Measurements from ENCODE around the gene DTX4. TPM values are rescaled to one million over a fixed set of nuclear protein-coding genes. Genes with fewer than 3 reads are reported as not detected.
A peak's percentile ranks its signal among the peaks of the same experiment; 100 is the strongest.

The DTX4 gene
- polyA plus RNA-seq, 6 donors from 2014 or later = 7.1 to 21.0 (median 12.9) TPM

GRCh38 chr11:59151761-59152160, 20.2 kb upstream of the DTX4 start:
- Mint-ChIP-seq H3K4me1 (peaks cover 41 to 42% (median 41%) of the 10 kb centered on the region in 3 donors), H3K27me3 (no peaks in the 10 kb centered on the region), H3K27ac (peak overlapping the region; percentile 49 to 95 (median 81)), H3K36me3 (no peaks in the 10 kb centered on the region), H3K9me3 (no peaks in the 10 kb centered on the region), H3K4me3 (peak overlapping the region in 4 of 8 donors; percentile 5 to 72 (median 39))
- ATAC-seq (ENCODE audit: low read depth in 2 of 2) (no peak), DNase-seq (no peak)

DNA sequence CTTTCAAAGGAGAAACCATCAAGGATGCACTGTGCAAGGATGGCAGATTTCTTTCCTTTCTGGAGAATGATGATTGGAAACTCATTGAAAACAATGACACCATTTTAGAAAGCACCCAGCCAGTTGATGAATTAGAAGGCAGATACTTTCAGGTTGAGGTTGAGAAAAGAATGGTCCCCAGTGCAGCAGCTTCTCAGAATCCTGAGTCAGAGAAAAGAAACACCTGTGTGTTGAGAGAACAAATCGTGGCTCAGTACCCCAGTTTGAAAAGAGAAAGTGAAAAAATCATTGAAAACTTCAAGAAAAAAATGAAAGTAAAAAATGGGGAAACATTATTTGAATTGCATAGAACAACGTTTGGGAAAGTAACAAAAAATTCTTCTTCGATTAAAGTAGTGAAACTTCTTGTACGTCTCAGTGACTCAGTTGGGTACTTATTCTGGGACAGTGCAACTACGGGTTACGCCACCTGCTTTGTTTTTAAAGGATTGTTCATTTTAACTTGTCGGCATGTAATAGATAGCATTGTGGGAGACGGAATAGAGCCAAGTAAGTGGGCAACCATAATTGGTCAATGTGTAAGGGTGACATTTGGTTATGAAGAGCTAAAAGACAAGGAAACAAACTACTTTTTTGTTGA, 19.5 kb upstream of the DTX4 start:
- Mint-ChIP-seq H3K27me3 (no peaks in the 10 kb centered on the region), H3K4me1 (peaks cover 40 to 42% (median 42%) of the 10 kb centered on the region in 3 donors), H3K9me3 (no peaks in the 10 kb centered on the region), H3K4me3 (peak overlapping the region in 6 of 8 donors; percentile 16 to 72 (median 66)), H3K36me3 (no peaks in the 10 kb centered on the region), H3K27ac (peak overlapping the region; percentile 30 to 95 (median 84))
- ATAC-seq (ENCODE audit: low read depth in 2 of 2) (peak; percentile 52 to 53), DNase-seq (peak; percentile 24)

- Mint-ChIP-seq H3K27me3 (no peaks in the 10 kb centered on the region), H3K9me3 (no peaks in the 10 kb centered on the region), H3K36me3 (no peaks in the 10 kb centered on the region), H3K4me3 (no peak overlapping the region), H3K4me1 (peaks cover 32 to 41% (median 37%) of the 10 kb centered on the region in 3 donors), H3K27ac (no peak overlapping the region)
- DNase-seq (no peak), ATAC-seq (ENCODE audit: low read depth in 2 of 2) (no peak)
Observed at GRCh38 chr11:59154610-59155009, 17.3 kb upstream of the DTX4 start.

- H3K9me3 Mint-ChIP-seq = no peaks in the 10 kb centered on the region
- no peaks in the 10 kb centered on the region for H3K27me3 Mint-ChIP-seq
- H3K4me1 Mint-ChIP-seq = peaks cover 23 to 32% (median 27%) of the 10 kb centered on the region in 3 donors
- DNase-seq (no peak), ATAC-seq (ENCODE audit: low read depth in 2 of 2) (no peak)
- H3K36me3 Mint-ChIP-seq = peaks cover 0 to 7% of the 10 kb centered on the region in 2 donors
- peak overlapping the region in 4 of 8 donors; percentile 25 to 74 (median 39) for H3K4me3 Mint-ChIP-seq
- H3K27ac Mint-ChIP-seq = peak overlapping the region in 3 of 6 donors; percentile 6 to 92 (median 76)
Observed at GRCh38 chr11:59157433-59157832, 14.5 kb upstream of the DTX4 start.

GRCh38 chr11:59158206-59159068, 13.5 kb upstream of the DTX4 start:
- Mint-ChIP-seq H3K4me1 (peaks cover 17 to 27% (median 21%) of the 10 kb centered on the region in 3 donors), H3K27ac (peak overlapping the region; percentile 46 to 92 (median 75))

GRCh38 chr11:59164028-59164427, 7.9 kb upstream of the DTX4 start:
- H3K4me3 Mint-ChIP-seq = no peak overlapping the region
- ATAC-seq (ENCODE audit: low read depth in 2 of 2) (no peak), DNase-seq (no peak)
- H3K4me1 Mint-ChIP-seq = peaks cover 0 to 3% (median 0%) of the 10 kb centered on the region in 3 donors
- no peak overlapping the region for H3K27ac Mint-ChIP-seq
- peaks cover 0 to 7% of the 10 kb centered on the region in 2 donors for H3K36me3 Mint-ChIP-seq
- H3K9me3 Mint-ChIP-seq = no peaks in the 10 kb centered on the region
- H3K27me3 Mint-ChIP-seq = no peaks in the 10 kb centered on the region

More at GRCh38 chr11:59158206-59159068, 13.5 kb upstream of the DTX4 start:
- peak; percentile 68 for DNase-seq
- peaks cover 0 to 7% of the 10 kb centered on the region in 2 donors for H3K36me3 Mint-ChIP-seq
- peak; percentile 95 for ATAC-seq (ENCODE audit: low read depth in 2 of 2)
- no peaks in the 10 kb centered on the region for H3K9me3 Mint-ChIP-seq
- peak overlapping the region in 7 of 8 donors; percentile 21 to 74 (median 37) for H3K4me3 Mint-ChIP-seq
- no peaks in the 10 kb centered on the region for H3K27me3 Mint-ChIP-seq

GRCh38 chr11:59172345-59173079, 580 bp downstream of the DTX4 start:
- DNase-seq (peak; percentile 78), ATAC-seq (ENCODE audit: low read depth in 2 of 2) (peak; percentile 60 to 65)

DNA sequence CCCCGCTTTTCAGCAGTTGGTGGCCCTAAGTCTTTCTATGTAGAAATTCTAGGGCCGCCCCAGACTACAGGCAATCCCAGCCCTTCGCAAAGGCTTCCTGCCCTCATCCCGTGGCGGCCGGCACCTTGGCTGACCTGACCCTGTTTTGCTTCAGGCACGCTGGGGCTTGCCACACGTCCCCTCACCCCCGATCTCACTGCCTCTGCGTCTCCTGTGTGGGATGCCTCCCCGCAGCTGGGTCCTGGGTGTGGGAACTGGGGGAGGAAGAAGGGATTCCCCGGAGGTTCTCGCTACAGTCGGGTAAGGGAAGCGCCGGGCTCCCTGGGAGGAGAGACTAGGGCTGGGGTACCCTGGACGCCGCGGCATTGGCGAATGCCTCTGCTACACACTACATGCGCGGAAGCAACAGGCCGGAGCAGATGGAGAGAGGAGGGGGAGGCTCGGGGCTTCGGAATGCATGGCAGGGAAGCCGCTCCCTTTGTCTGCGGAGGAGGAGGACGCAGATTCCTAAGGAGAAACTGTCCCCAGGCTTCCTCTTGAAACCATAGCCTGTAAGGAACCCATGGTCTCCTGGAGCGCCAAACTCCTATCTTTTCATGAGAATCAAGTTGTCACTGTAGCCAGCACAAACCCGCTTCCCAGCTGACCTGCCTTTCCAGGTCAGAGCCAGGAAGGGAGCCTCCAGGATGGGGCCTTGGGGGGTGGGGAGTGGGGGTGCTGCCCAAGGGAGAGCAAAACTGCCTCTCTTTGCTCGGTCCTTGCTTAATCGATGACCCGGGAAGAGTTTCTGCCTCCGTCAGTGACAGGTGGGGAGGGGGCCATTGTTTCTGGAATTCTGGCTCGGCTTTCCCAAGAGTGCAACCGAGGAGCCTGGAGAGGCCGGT, 1.4 kb downstream of the DTX4 start:
- Mint-ChIP-seq H3K4me3 (peak overlapping the region in 7 of 8 donors; percentile 93 to 99 (median 99)), H3K27me3 (no peaks in the 10 kb centered on the region), H3K27ac (peak overlapping the region; percentile 92 to 98 (median 98)), H3K9me3 (peaks cover 0 to 5% (median 0%) of the 10 kb centered on the region in 7 donors), H3K4me1 (peaks cover 41 to 53% (median 49%) of the 10 kb centered on the region in 3 donors), H3K36me3 (peaks cover 21 to 24% of the 10 kb centered on the region in 2 donors)
- ATAC-seq (ENCODE audit: low read depth in 2 of 2) (no peak), DNase-seq (no peak)

More at GRCh38 chr11:59172345-59173079, 580 bp downstream of the DTX4 start:
- H3K27ac Mint-ChIP-seq = peak overlapping the region; percentile 69 to 98 (median 98)
- H3K27me3 Mint-ChIP-seq = no peaks in the 10 kb centered on the region
- H3K9me3 Mint-ChIP-seq = no peaks in the 10 kb centered on the region
- H3K4me3 Mint-ChIP-seq = peak overlapping the region in 7 of 8 donors; percentile 93 to 99 (median 99)
- H3K4me1 Mint-ChIP-seq = peaks cover 37 to 46% (median 40%) of the 10 kb centered on the region in 3 donors
- peaks cover 12 to 16% of the 10 kb centered on the region in 2 donors for H3K36me3 Mint-ChIP-seq

GRCh38 chr11:59173964-59174663, 2.2 kb downstream of the DTX4 start:
- peaks cover 41 to 54% (median 53%) of the 10 kb centered on the region in 3 donors for H3K4me1 Mint-ChIP-seq
- peaks cover 0 to 13% (median 3%) of the 10 kb centered on the region in 7 donors for H3K9me3 Mint-ChIP-seq
- peaks cover 26 to 32% of the 10 kb centered on the region in 2 donors for H3K36me3 Mint-ChIP-seq
- DNase-seq (no peak), ATAC-seq (ENCODE audit: low read depth in 2 of 2) (no peak)
- H3K4me3 Mint-ChIP-seq = peak overlapping the region in 7 of 8 donors; percentile 93 to 99 (median 99)
- H3K27me3 Mint-ChIP-seq = no peaks in the 10 kb centered on the region
- peak overlapping the region; percentile 49 to 94 (median 84) for H3K27ac Mint-ChIP-seq

- peak overlapping the region in 4 of 6 donors; percentile 2 to 94 (median 82) for H3K27ac Mint-ChIP-seq
- H3K4me3 Mint-ChIP-seq = peak overlapping the region in 7 of 8 donors; percentile 20 to 99 (median 96)
- peaks cover 41 to 58% (median 57%) of the 10 kb centered on the region in 3 donors for H3K4me1 Mint-ChIP-seq
- ATAC-seq (ENCODE audit: low read depth in 2 of 2) = no peak
- peaks cover 29 to 37% of the 10 kb centered on the region in 2 donors for H3K36me3 Mint-ChIP-seq
- no peak for DNase-seq
- H3K9me3 Mint-ChIP-seq = peaks cover 0 to 18% (median 7%) of the 10 kb centered on the region in 7 donors
- no peaks in the 10 kb centered on the region for H3K27me3 Mint-ChIP-seq
Observed at GRCh38 chr11:59174664-59175033, 2.7 kb downstream of the DTX4 start.

- H3K4me3 Mint-ChIP-seq = peak overlapping the region; percentile 18 to 99 (median 80)
- peaks cover 32 to 41% of the 10 kb centered on the region in 2 donors for H3K36me3 Mint-ChIP-seq
- H3K9me3 Mint-ChIP-seq = peaks cover 0 to 20% (median 9%) of the 10 kb centered on the region in 7 donors
- peak overlapping the region in 3 of 6 donors; percentile 70 to 94 (median 73) for H3K27ac Mint-ChIP-seq
- ATAC-seq (ENCODE audit: low read depth in 2 of 2) = no peak
- no peak for DNase-seq
- peaks cover 41 to 62% (median 61%) of the 10 kb centered on the region in 3 donors for H3K4me1 Mint-ChIP-seq
- H3K27me3 Mint-ChIP-seq = no peaks in the 10 kb centered on the region
Observed at GRCh38 chr11:59175091-59175501, 3.2 kb downstream of the DTX4 start.

Measured in naive B cell (primary cell).